ENCODE measurements around the gene CTNNA2.

DNA sequence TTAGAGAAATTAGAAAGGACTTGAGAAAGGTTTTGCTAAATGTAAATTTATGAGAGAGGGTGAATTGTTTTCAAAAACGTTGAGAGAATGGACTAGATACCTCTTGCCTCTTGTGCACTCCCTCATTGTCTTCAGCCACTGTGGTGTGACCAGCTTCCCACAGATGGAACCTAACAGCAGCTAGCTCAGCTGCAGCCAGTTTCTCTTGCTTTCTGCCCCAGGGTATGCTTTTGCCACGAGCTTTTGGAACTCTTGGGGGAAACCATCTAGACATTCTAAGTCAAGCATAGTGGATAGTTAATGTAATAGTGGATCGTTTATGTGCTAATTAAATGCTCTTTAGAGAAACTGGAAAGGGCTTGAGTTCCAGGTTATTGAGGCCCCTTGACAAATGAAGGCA, 288.2 kb downstream of the CTNNA2 start:
- TF ChIP-seq GATA2 (CRISPR knock-in tag; IDR thresholded peaks at IDR 0.05) (no peak), EZH2 (IDR thresholded peaks at IDR 0.05; ENCODE audit: borderline replicate concordance, low read depth, low read length) (no peak), ATF7 (IDR thresholded peaks at IDR 0.05) (no peak), CREB1 (IDR thresholded peaks at IDR 0.05) (no peak), CREB1 (CRISPR knock-in tag; IDR thresholded peaks at IDR 0.05) (no peak), SREBF2 (CRISPR knock-in tag; IDR thresholded peaks at IDR 0.05) (no peak), CBX3 (IDR thresholded peaks at IDR 0.05; ENCODE audit: borderline replicate concordance in 1 of 2, low read length in 2 of 2) (no peak), NR3C1 (CRISPR knock-in tag; IDR thresholded peaks at IDR 0.05) (no peak), SETDB1 (IDR thresholded peaks at IDR 0.05; ENCODE audit: low read length) (no peak), POLR2G (IDR thresholded peaks at IDR 0.05; ENCODE audit: low read depth, low read length) (no peak), ZKSCAN8 (CRISPR knock-in tag; IDR thresholded peaks at IDR 0.05) (no peak), POLR2A (conservative IDR thresholded peaks at IDR 0.05) (no peak)
- TF ChIP-seq, protein P1, sequence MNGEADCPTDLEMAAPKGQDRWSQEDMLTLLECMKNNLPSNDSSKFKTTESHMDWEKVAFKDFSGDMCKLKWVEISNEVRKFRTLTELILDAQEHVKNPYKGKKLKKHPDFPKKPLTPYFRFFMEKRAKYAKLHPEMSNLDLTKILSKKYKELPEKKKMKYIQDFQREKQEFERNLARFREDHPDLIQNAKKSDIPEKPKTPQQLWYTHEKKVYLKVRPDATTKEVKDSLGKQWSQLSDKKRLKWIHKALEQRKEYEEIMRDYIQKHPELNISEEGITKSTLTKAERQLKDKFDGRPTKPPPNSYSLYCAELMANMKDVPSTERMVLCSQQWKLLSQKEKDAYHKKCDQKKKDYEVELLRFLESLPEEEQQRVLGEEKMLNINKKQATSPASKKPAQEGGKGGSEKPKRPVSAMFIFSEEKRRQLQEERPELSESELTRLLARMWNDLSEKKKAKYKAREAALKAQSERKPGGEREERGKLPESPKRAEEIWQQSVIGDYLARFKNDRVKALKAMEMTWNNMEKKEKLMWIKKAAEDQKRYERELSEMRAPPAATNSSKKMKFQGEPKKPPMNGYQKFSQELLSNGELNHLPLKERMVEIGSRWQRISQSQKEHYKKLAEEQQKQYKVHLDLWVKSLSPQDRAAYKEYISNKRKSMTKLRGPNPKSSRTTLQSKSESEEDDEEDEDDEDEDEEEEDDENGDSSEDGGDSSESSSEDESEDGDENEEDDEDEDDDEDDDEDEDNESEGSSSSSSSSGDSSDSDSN (IDR thresholded peaks at IDR 0.05; ENCODE audit: borderline replicate concordance in 1 of 2, low read depth in 2 of 2, low read length in 2 of 2) = no peak
- TF ChIP-seq, protein P2, sequence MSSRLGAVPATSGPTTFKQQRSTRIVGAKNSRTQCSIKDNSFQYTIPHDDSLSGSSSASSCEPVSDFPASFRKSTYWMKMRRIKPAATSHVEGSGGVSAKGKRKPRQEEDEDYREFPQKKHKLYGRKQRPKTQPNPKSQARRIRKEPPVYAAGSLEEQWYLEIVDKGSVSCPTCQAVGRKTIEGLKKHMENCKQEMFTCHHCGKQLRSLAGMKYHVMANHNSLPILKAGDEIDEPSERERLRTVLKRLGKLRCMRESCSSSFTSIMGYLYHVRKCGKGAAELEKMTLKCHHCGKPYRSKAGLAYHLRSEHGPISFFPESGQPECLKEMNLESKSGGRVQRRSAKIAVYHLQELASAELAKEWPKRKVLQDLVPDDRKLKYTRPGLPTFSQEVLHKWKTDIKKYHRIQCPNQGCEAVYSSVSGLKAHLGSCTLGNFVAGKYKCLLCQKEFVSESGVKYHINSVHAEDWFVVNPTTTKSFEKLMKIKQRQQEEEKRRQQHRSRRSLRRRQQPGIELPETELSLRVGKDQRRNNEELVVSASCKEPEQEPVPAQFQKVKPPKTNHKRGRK (tag; IDR thresholded peaks at IDR 0.05) = no peak

All from K562 (cell line).